H9 (cell line): ENCODE measurements around the gene EQTN. TPM values are rescaled to one million over a fixed set of nuclear protein-coding genes. Genes with fewer than 3 reads are reported as not detected.

ENCODE experiments used
- DNase-seq: peaks from one replicate; pipeline ENCODE4 v3.0.0-alpha.2; 2017
- H2AFZ ChIP-seq: one replicate; pipeline ENCODE4 v1.6.1; 2013; ENCODE audit warnings: mild to moderate bottlenecking, low read length, control low read depth, moderate library complexity
- H2AK5ac ChIP-seq: 2 replicates; pipeline ENCODE4 v1.6.1; 2013; ENCODE audit warnings: low read length, control low read depth, mixed read lengths; ENCODE audit not compliant: insufficient read length
- H2BK120ac ChIP-seq: one replicate; pipeline ENCODE4 v1.6.1; 2013; ENCODE audit warnings: low read depth, mild to moderate bottlenecking, low read length, control low read depth, inconsistent platforms; ENCODE audit not compliant: poor library complexity, severe bottlenecking
- H2BK12ac ChIP-seq: 2 replicates; pipeline ENCODE4 v1.6.1; 2013; ENCODE audit warnings: low read length, control low read depth, mixed read lengths, low read depth; ENCODE audit not compliant: insufficient read length
- H2BK15ac ChIP-seq: 2 replicates; pipeline ENCODE4 v1.6.1; 2013; ENCODE audit warnings: low read depth, low read length, control low read depth
- H2BK20ac ChIP-seq: one replicate; pipeline ENCODE4 v1.6.1; 2013; ENCODE audit warnings: low read depth, mild to moderate bottlenecking, low read length, control low read depth, inconsistent platforms; ENCODE audit not compliant: poor library complexity, severe bottlenecking
- H2BK5ac ChIP-seq: 2 replicates; pipeline ENCODE4 v1.6.1; 2013; ENCODE audit warnings: low read length, control low read depth, mixed read lengths; ENCODE audit not compliant: insufficient read length
- H3K14ac ChIP-seq: 2 replicates; pipeline ENCODE4 v1.6.1; 2013; ENCODE audit warnings: low read length, control low read depth; ENCODE audit not compliant: insufficient read depth
- H3K18ac ChIP-seq: 2 replicates; pipeline ENCODE4 v1.6.1; 2013; ENCODE audit warnings: low read depth, mild to moderate bottlenecking, mixed read lengths, low read length, control low read depth; ENCODE audit not compliant: insufficient read length
- H3K23ac ChIP-seq: 2 replicates; pipeline ENCODE4 v1.6.1; 2013; ENCODE audit warnings: low read length, control low read depth, mixed read lengths, low read depth; ENCODE audit not compliant: insufficient read length
- H3K23me2 ChIP-seq: 2 replicates; pipeline ENCODE4 v1.6.1; 2013; ENCODE audit warnings: low read depth, mild to moderate bottlenecking, mixed read lengths, low read length, control low read depth; ENCODE audit not compliant: insufficient read length, poor library complexity, severe bottlenecking
- H3K27ac ChIP-seq: 2 replicates; pipeline ENCODE4 v1.5.1; 2013; ENCODE audit warnings: low read length, control low read depth, mixed read lengths, low read depth; ENCODE audit not compliant: insufficient read length
- H3K27me3 ChIP-seq: 2 replicates; pipeline ENCODE4 v1.6.1; 2013; ENCODE audit warnings: low read length, control low read depth, inconsistent platforms; ENCODE audit not compliant: insufficient read depth
- H3K4ac ChIP-seq: 2 replicates; pipeline ENCODE4 v1.6.1; 2013; ENCODE audit warnings: low read depth, mild to moderate bottlenecking, control low read depth, inconsistent platforms, low read length, moderate library complexity
- H3K4me1 ChIP-seq: 2 replicates; pipeline ENCODE4 v1.6.1; 2013; ENCODE audit warnings: low read length, control low read depth, inconsistent platforms; ENCODE audit not compliant: insufficient read depth
- H3K4me2 ChIP-seq: 2 replicates; pipeline ENCODE4 v1.6.1; 2013; ENCODE audit warnings: low read length, control low read depth, mixed read lengths; ENCODE audit not compliant: insufficient read length, insufficient read depth
- H3K56ac ChIP-seq: 2 replicates; pipeline ENCODE4 v1.6.1; 2013; ENCODE audit warnings: low read depth, mild to moderate bottlenecking, mixed read lengths, low read length, control low read depth; ENCODE audit not compliant: insufficient read length
- H3K79me1 ChIP-seq: 2 replicates; pipeline ENCODE4 v1.6.1; 2013; ENCODE audit warnings: low read depth, mild to moderate bottlenecking, moderate library complexity, low read length, control low read depth, inconsistent platforms; ENCODE audit not compliant: insufficient read depth, poor library complexity, severe bottlenecking
- H3K79me2 ChIP-seq: 2 replicates; pipeline ENCODE4 v1.6.1; 2013; ENCODE audit warnings: low read length, control low read depth, inconsistent platforms; ENCODE audit not compliant: insufficient read depth
- H3K9ac ChIP-seq: 2 replicates; pipeline ENCODE4 v1.6.1; 2013; ENCODE audit warnings: low read length, control low read depth, mixed read lengths; ENCODE audit not compliant: insufficient read length; ENCODE audit errors: extremely low read depth
- H3K9me3 ChIP-seq: one replicate; pipeline ENCODE4 v1.6.1; 2013; ENCODE audit warnings: low read depth, low read length, inconsistent platforms; ENCODE audit not compliant: control insufficient read depth
- H3T11ph ChIP-seq: one replicate; pipeline ENCODE4 v1.6.1; 2013; ENCODE audit warnings: mild to moderate bottlenecking, low read length, control low read depth, inconsistent platforms
- H4K20me1 ChIP-seq: one replicate; pipeline ENCODE4 v1.6.1; 2013; ENCODE audit not compliant: control insufficient read depth, insufficient read length, insufficient read depth
- H4K5ac ChIP-seq: 2 replicates; pipeline ENCODE4 v1.6.1; 2013; ENCODE audit warnings: low read depth, mild to moderate bottlenecking, mixed read lengths, low read length, control low read depth; ENCODE audit not compliant: insufficient read length
- H4K8ac ChIP-seq: replicated peaks from 2 replicates; pipeline ENCODE4 v1.6.1; 2013; ENCODE audit warnings: low read length, control low read depth, mixed read lengths, low read depth; ENCODE audit not compliant: insufficient read length
- H4K91ac ChIP-seq: 2 replicates; pipeline ENCODE4 v1.6.1; 2013; ENCODE audit warnings: low read depth, mild to moderate bottlenecking, moderate library complexity, mixed read lengths, low read length, control low read depth; ENCODE audit not compliant: insufficient read length
- H3K27ac Mint-ChIP-seq, 3 experiments: 2 replicates in 2 of 3; 3 replicates in 1 of 3; pipeline ENCODE4 v1.8.0; 2020 to 2021; ENCODE audit warnings: mixed read lengths in 3 of 3, mild to moderate bottlenecking in 1 of 3, moderate library complexity in 1 of 3
- H3K27me3 Mint-ChIP-seq: 2 replicates; pipeline ENCODE4 v1.8.0; 2021; ENCODE audit warnings: low read depth, mild to moderate bottlenecking, moderate library complexity, mixed read lengths
- H3K36me3 Mint-ChIP-seq, 3 experiments: 2 replicates in 2 of 3; 3 replicates in 1 of 3; pipeline ENCODE4 v1.8.0; 2020 to 2021; ENCODE audit warnings: low read depth in 3 of 3, mixed read lengths in 3 of 3; ENCODE audit not compliant: insufficient read depth in 1 of 3
- H3K4me1 Mint-ChIP-seq, 2 experiments: 2 replicates each; pipeline ENCODE4 v1.8.0; 2020; ENCODE audit warnings: mixed read lengths in 2 of 2
- H3K4me3 Mint-ChIP-seq, 2 experiments: 2 replicates in 1 of 2; 3 replicates in 1 of 2; pipeline ENCODE4 v1.8.0; 2020 to 2021; ENCODE audit warnings: mild to moderate bottlenecking in 2 of 2, mixed read lengths in 2 of 2, moderate library complexity in 1 of 2
- H3K9me3 Mint-ChIP-seq, 2 experiments: 2 replicates in 1 of 2; 3 replicates in 1 of 2; pipeline ENCODE4 v1.8.0; 2020; ENCODE audit warnings: mild to moderate bottlenecking in 2 of 2, mixed read lengths in 2 of 2, moderate library complexity in 1 of 2
- WGBS: extraction: QIAGEN DNeasy Blood & Tissue Kit; methylation state at CpG from one replicate; pipeline ENCODE4 v1.1.7; 2013; ENCODE audit warnings: missing lambda C conversion rate, low lambda C conversion rate, mixed read lengths; ENCODE audit not compliant: insufficient read length; ENCODE audit errors: extremely low coverage; 5-methylcytosine and 5-hydroxymethylcytosine counted together
- total RNA-seq: library from RNA; stranded (reverse); gene quantifications from 2 replicates; pipeline ENCODE4 v1.2.1, GENCODE V29; 2021
- TF ChIP-seq, protein P1 (sequence below): fragments of 200-600 bp; sonication (generic); conservative IDR thresholded peaks from 3 replicates; pipeline ENCODE4 v1.8.0; 2021; ENCODE audit warnings: antibody characterized with exemption, mild to moderate bottlenecking

The EQTN gene
- total RNA-seq, 1 experiment from 2014 or later, result not detected

DNA sequence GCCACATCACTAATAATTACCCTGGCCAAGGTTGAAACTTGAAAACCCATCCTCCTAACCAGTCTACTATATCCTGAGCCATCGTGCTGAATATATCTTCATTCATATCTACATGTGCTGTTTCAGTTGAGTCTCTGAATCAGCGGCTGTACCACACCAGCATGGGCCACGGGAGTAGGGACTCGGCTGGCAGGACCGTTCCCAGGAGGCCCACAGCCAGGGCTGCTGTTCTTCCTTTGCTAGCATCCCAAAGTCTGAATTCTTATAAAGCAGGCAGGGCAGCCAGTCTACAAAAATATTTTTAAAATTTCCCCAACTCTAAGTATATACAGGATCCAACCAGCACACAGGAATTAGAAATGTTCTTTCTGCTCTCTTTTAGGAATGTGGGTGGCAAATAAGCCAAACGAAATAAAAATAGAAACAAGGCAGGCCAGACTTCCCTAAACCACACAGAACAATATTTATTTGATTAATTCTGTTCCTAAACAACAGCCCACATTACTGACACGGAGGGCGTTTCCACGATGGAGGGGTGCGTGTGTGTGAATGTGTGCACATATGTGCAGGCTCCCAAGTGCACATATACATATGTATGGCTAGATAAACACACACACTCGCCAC, 42.8 kb upstream of the EQTN start:
- H4K91ac ChIP-seq, result no peak overlapping the region
- no peak overlapping the region for H2BK5ac ChIP-seq
- H4K8ac ChIP-seq, result no peak overlapping the region
- no peak overlapping the region for H2BK120ac ChIP-seq
- no peaks in the 10 kb centered on the region for H3K79me1 ChIP-seq
- Mint-ChIP-seq H3K36me3 (peaks cover 10 to 16% (median 12%) of the 10 kb centered on the region in 3 experiments), H3K27me3 (no peaks in the 10 kb centered on the region), H3K4me3 (no peak overlapping the region), H3K4me1 (peaks cover 28 to 46% of the 10 kb centered on the region in 2 experiments), H3K27ac (no peak overlapping the region), H3K9me3 (peaks cover 12 to 14% of the 10 kb centered on the region in 2 experiments)
- no peak overlapping the region for H3K27ac ChIP-seq
- H3K23ac ChIP-seq, result no peak overlapping the region
- no peak overlapping the region for H2BK12ac ChIP-seq
- no peak overlapping the region for H3K4ac ChIP-seq
- H3K27me3 ChIP-seq, result no peaks in the 10 kb centered on the region
- H2AFZ ChIP-seq, result no peak overlapping the region
- H3K79me2 ChIP-seq, result no peaks in the 10 kb centered on the region
- H3T11ph ChIP-seq, result no peak overlapping the region
- no peak overlapping the region for H3K4me2 ChIP-seq
- no peak overlapping the region for H2BK20ac ChIP-seq
- H3K14ac ChIP-seq, result no peak overlapping the region
- WGBS, result no CpG with 5 or more reads among the region's 11 CpGs
- no peaks in the 10 kb centered on the region for H3K23me2 ChIP-seq
- no peak overlapping the region for H2AK5ac ChIP-seq
- no peak overlapping the region for H4K5ac ChIP-seq
- no peak overlapping the region for H2BK15ac ChIP-seq
- H3K56ac ChIP-seq, result no peak overlapping the region
- H4K20me1 ChIP-seq, result no peaks in the 10 kb centered on the region
- peaks cover 14% of the 10 kb centered on the region for H3K4me1 ChIP-seq
- H3K9me3 ChIP-seq, result no peaks in the 10 kb centered on the region
- H3K9ac ChIP-seq, result no peak overlapping the region
- DNase-seq, result no peak
- H3K18ac ChIP-seq, result no peak overlapping the region
- TF ChIP-seq, protein P1, sequence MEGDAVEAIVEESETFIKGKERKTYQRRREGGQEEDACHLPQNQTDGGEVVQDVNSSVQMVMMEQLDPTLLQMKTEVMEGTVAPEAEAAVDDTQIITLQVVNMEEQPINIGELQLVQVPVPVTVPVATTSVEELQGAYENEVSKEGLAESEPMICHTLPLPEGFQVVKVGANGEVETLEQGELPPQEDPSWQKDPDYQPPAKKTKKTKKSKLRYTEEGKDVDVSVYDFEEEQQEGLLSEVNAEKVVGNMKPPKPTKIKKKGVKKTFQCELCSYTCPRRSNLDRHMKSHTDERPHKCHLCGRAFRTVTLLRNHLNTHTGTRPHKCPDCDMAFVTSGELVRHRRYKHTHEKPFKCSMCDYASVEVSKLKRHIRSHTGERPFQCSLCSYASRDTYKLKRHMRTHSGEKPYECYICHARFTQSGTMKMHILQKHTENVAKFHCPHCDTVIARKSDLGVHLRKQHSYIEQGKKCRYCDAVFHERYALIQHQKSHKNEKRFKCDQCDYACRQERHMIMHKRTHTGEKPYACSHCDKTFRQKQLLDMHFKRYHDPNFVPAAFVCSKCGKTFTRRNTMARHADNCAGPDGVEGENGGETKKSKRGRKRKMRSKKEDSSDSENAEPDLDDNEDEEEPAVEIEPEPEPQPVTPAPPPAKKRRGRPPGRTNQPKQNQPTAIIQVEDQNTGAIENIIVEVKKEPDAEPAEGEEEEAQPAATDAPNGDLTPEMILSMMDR, result no peak
